Naive thymus-derived CD4-positive, alpha-beta T cell (primary cell): Measurements from ENCODE around the gene WDR7. TPM values are rescaled to one million over a fixed set of nuclear protein-coding genes. Genes with fewer than 3 reads are reported as not detected.

ENCODE experiments used
- ATAC-seq: fragments of 150-1000 bp; cut with Tn5 transposase; 2 replicates; pipeline ENCODE4 v1.10.0; 2021; ENCODE audit warnings: mild to moderate bottlenecking, moderate library complexity
- CTCF ChIA-PET: fragments of 350-600 bp; sonication (Branson Sonifier 250); formaldehyde crosslinking; loops from one replicate; lab custom pipeline; 2021; ENCODE audit warnings: antibody characterized with exemption; lab: Charles Lee
- POLR2A ChIA-PET: fragments of 350-600 bp; sonication (Branson Sonifier 250); formaldehyde crosslinking; loops from one replicate; lab custom pipeline; 2021; ENCODE audit warnings: antibody characterized with exemption, inconsistent platforms; lab: Charles Lee
- DNase-seq, 9 donors: peaks; one replicate each; pipeline versions ENCODE4 v3.0.0 to v3.0.0-alpha.2; 2020 to 2022; ENCODE audit warnings: mixed read lengths in 1 of 9
- H3K27ac ChIP-seq: one replicate; pipeline ENCODE4 v1.7.0; 2013; ENCODE audit warnings: mild to moderate bottlenecking, low read depth, low read length, moderate library complexity
- H3K27me3 ChIP-seq, 2 donors: one replicate each; pipeline ENCODE4 v1.7.0; 2013; ENCODE audit warnings: low read length in 2 of 2, mild to moderate bottlenecking in 2 of 2, moderate library complexity in 2 of 2; ENCODE audit not compliant: control insufficient read depth in 2 of 2, insufficient read depth in 2 of 2
- H3K36me3 ChIP-seq, 3 experiments: 1 replicate in 2 of 3; 2 replicates in 1 of 3; pipeline ENCODE4 v1.7.0; 2013; ENCODE audit warnings: low read length in 3 of 3, mild to moderate bottlenecking in 3 of 3, moderate library complexity in 1 of 3; ENCODE audit not compliant: insufficient read depth in 3 of 3, control insufficient read depth in 2 of 3
- H3K4me1 ChIP-seq, 2 donors: one replicate each; pipeline ENCODE4 v1.7.0; 2013; ENCODE audit warnings: low read length in 2 of 2, mild to moderate bottlenecking in 2 of 2, moderate library complexity in 1 of 2; ENCODE audit not compliant: control insufficient read depth in 2 of 2, insufficient read depth in 2 of 2
- H3K4me3 ChIP-seq: 2 replicates; pipeline ENCODE4 v1.7.0; 2013; ENCODE audit warnings: mild to moderate bottlenecking, low read length
- H3K9me3 ChIP-seq, 3 experiments: 1 replicate in 2 of 3; 2 replicates in 1 of 3; pipeline ENCODE4 v1.7.0; 2013; ENCODE audit warnings: low read length in 3 of 3; ENCODE audit not compliant: control insufficient read depth in 2 of 3
- H3K27ac Mint-ChIP-seq, 9 donors: one replicate each; pipeline ENCODE4 v1.8.0; 2020 to 2022; ENCODE audit warnings: mixed read lengths in 9 of 9, mild to moderate bottlenecking in 8 of 9, moderate library complexity in 5 of 9, inconsistent platforms in 2 of 9
- H3K27me3 Mint-ChIP-seq, 5 donors: one replicate each; pipeline ENCODE4 v1.8.0; 2021 to 2022; ENCODE audit warnings: mixed read lengths in 5 of 5, mild to moderate bottlenecking in 1 of 5
- H3K36me3 Mint-ChIP-seq, 5 donors: one replicate each; pipeline ENCODE4 v1.8.0; 2020 to 2022; ENCODE audit warnings: mixed read lengths in 5 of 5, mild to moderate bottlenecking in 3 of 5, inconsistent platforms in 1 of 5
- H3K4me1 Mint-ChIP-seq, 7 donors: one replicate each; pipeline ENCODE4 v1.8.0; 2020 to 2022; ENCODE audit warnings: mixed read lengths in 7 of 7, mild to moderate bottlenecking in 3 of 7, inconsistent platforms in 1 of 7
- H3K4me3 Mint-ChIP-seq, 10 donors: one replicate each; pipeline ENCODE4 v1.8.0; 2020 to 2022; ENCODE audit warnings: mild to moderate bottlenecking in 10 of 10, mixed read lengths in 10 of 10, moderate library complexity in 6 of 10, inconsistent platforms in 2 of 10
- H3K9me3 Mint-ChIP-seq, 11 donors: one replicate each; pipeline ENCODE4 v1.8.0; 2020 to 2022; ENCODE audit warnings: mixed read lengths in 11 of 11, mild to moderate bottlenecking in 4 of 11, inconsistent platforms in 1 of 11, moderate library complexity in 1 of 11
- intact Hi-C, 2 donors: fragments of 100-400 bp; cut with micrococcal nuclease; formaldehyde crosslinking; loops; one replicate each; pipeline ENCODE4 v1.15.1; 2023
- polyA plus RNA-seq, 2 donors: library from polyadenylated mRNA; unstranded; fragments of 300-500 nt; fragmentation: Illumina TruSeq; gene quantifications; one replicate each; pipeline ENCODE4 v1.2.3, GENCODE V29; 2021
- total RNA-seq, 6 experiments: library from RNA in 5 of 6; stranded (reverse) in 5 of 6; gene quantifications; 1 replicate in 5 of 6; 2 replicates in 1 of 6; pipeline ENCODE4 v1.2.3 and lab custom pipeline; 2021 to 2026

The WDR7 gene
- total and polyA plus RNA-seq, 7 experiments from 2014 or later = 28.3 to 59.8 (median 50.1) TPM

- Histone ChIP-seq H3K4me3 (no peak overlapping the region), H3K36me3 (no peaks in the 10 kb centered on the region), H3K27me3 (no peaks in the 10 kb centered on the region), H3K9me3 (no peaks in the 10 kb centered on the region), H3K4me1 (peaks cover 0 to 9% of the 10 kb centered on the region in 2 donors), H3K27ac (no peak overlapping the region)
- intact Hi-C loops = no loop called here
- ATAC-seq (no peak), DNase-seq (no peak)
- Mint-ChIP-seq H3K27ac (no peak overlapping the region), H3K27me3 (peaks cover 3 to 24% (median 9%) of the 10 kb centered on the region in 5 donors), H3K4me3 (no peak overlapping the region), H3K4me1 (peaks cover 0 to 10% (median 8%) of the 10 kb centered on the region in 7 donors), H3K9me3 (peaks cover 0 to 15% (median 2%) of the 10 kb centered on the region in 11 donors), H3K36me3 (peaks cover 0 to 4% (median 0%) of the 10 kb centered on the region in 5 donors)
- POLR2A ChIA-PET = no interaction called here
- CTCF ChIA-PET = no interaction called here
These were observed 427.5 kb downstream of the WDR7 start for GRCh38 chr18:57078614-57079013.

GRCh38 chr18:57080479-57080878 is 429.3 kb downstream of the WDR7 start:
- intact Hi-C loops = no loop called here
- H3K36me3 ChIP-seq = no peaks in the 10 kb centered on the region
- H3K4me1 ChIP-seq = peaks cover 0 to 16% of the 10 kb centered on the region in 2 donors
- ATAC-seq (no peak), DNase-seq (no peak)
- no peaks in the 10 kb centered on the region for H3K27me3 ChIP-seq
- H3K9me3 ChIP-seq = no peaks in the 10 kb centered on the region
- H3K4me3 ChIP-seq = no peak overlapping the region
- Mint-ChIP-seq H3K27ac (peak overlapping the region in 1 of 9 donors; percentile 8), H3K27me3 (peaks cover 4 to 38% (median 15%) of the 10 kb centered on the region in 5 donors), H3K4me3 (peak overlapping the region in 1 of 10 donors; percentile 1), H3K36me3 (peaks cover 0 to 4% (median 0%) of the 10 kb centered on the region in 5 donors), H3K9me3 (peaks cover 0 to 15% (median 4%) of the 10 kb centered on the region in 11 donors), H3K4me1 (peaks cover 4 to 25% (median 16%) of the 10 kb centered on the region in 7 donors)
- ChIA-PET POLR2A (no interaction called here), CTCF (no interaction called here)
- no peak overlapping the region for H3K27ac ChIP-seq

- H3K27me3 Mint-ChIP-seq = peaks cover 4 to 48% (median 24%) of the 10 kb centered on the region in 5 donors
- CTCF ChIA-PET = interaction anchor here (0.6 kb wide), 1 partner anchor 330 kb away, joined by 4 read pairs; no protein-coding TSS in a partner anchor
- POLR2A ChIA-PET = no interaction called here
- Histone ChIP-seq H3K27me3 (no peaks in the 10 kb centered on the region), H3K27ac (no peak overlapping the region), H3K36me3 (no peaks in the 10 kb centered on the region), H3K4me3 (no peak overlapping the region), H3K4me1 (peaks cover 0 to 16% of the 10 kb centered on the region in 2 donors), H3K9me3 (no peaks in the 10 kb centered on the region)
- H3K27ac Mint-ChIP-seq = no peak overlapping the region
- DNase-seq (no peak), ATAC-seq (no peak)
- peaks cover 0 to 4% (median 0%) of the 10 kb centered on the region in 5 donors for H3K36me3 Mint-ChIP-seq
- peaks cover 0 to 15% (median 4%) of the 10 kb centered on the region in 11 donors for H3K9me3 Mint-ChIP-seq
- no peak overlapping the region for H3K4me3 Mint-ChIP-seq
- intact Hi-C loops = no loop called here
- H3K4me1 Mint-ChIP-seq = peaks cover 4 to 26% (median 17%) of the 10 kb centered on the region in 7 donors
These were observed 430.7 kb downstream of the WDR7 start for GRCh38 chr18:57081899-57082298.

- Mint-ChIP-seq H3K36me3 (peaks cover 0 to 4% (median 0%) of the 10 kb centered on the region in 5 donors), H3K4me1 (peaks cover 4 to 16% (median 11%) of the 10 kb centered on the region in 7 donors), H3K9me3 (peaks cover 0 to 15% (median 4%) of the 10 kb centered on the region in 11 donors), H3K27ac (no peak overlapping the region), H3K4me3 (no peak overlapping the region), H3K27me3 (peaks cover 9 to 52% (median 36%) of the 10 kb centered on the region in 5 donors)
- DNase-seq = no peak
- no peaks in the 10 kb centered on the region for H3K9me3 ChIP-seq
- no peak overlapping the region for H3K27ac ChIP-seq
- POLR2A ChIA-PET = no interaction called here
- no peak overlapping the region for H3K4me3 ChIP-seq
- no peak for ATAC-seq
- intact Hi-C loops = no loop called here
- peaks cover 0 to 9% of the 10 kb centered on the region in 2 donors for H3K4me1 ChIP-seq
- CTCF ChIA-PET = no interaction called here
- no peaks in the 10 kb centered on the region for H3K36me3 ChIP-seq
- H3K27me3 ChIP-seq = no peaks in the 10 kb centered on the region
These were observed 432.3 kb downstream of the WDR7 start for GRCh38 chr18:57083485-57083884.

DNA sequence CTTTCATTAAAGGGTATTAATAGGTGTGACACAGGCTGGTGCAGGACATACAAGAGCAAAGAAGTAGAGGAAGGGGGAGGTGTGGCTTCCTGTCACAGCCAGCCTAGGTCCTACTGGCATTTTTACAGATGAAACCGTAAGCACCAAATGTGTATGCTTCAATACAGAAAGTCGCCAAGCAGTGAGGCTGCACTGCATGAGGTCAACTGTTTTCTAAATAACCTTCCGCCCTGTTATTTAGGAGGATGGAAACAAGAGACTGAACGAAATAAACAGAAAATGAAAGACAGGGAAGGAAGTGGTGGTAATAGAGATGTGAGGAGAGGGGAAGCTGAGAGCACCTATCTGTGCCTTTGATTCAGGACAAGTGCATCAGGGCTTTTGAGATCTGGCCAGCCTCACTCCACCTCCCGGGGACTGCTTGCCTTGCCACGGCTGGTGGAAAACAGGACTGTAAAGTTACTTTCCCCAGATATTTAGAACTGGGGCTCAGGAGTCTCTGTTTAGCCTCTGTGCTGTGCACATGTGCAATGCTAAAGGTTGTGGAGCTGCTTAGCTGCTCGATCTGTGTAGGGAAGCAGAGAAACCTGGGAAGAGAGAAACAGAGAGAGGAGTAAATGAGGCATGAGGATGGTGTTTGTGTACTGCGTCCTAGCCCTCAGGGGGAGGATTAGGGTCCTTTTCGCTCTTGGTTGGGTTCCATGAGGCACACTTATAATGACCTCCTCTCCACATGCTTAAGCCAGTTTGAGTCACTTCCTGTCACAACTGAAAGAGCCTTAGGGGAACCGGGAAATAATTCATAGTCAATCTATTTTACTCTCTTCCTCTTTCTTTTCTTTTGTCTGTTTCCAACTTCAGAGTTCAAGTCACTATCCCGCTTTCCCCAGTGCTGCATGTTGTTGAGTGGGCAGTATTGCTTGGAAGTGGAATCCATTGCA is 433.4 kb downstream of the WDR7 start:
- intact Hi-C loops = loop anchor here in 1 of 2 donors (5.0 kb wide), 1 partner anchor 217 kb away; no protein-coding TSS in a partner anchor
- Mint-ChIP-seq H3K27ac (peak overlapping the region in 3 of 9 donors; percentile 5 to 69 (median 32)), H3K27me3 (peaks cover 9 to 50% (median 34%) of the 10 kb centered on the region in 5 donors), H3K9me3 (peaks cover 0 to 15% (median 3%) of the 10 kb centered on the region in 11 donors), H3K36me3 (peaks cover 0 to 4% (median 0%) of the 10 kb centered on the region in 5 donors), H3K4me3 (peak overlapping the region in 5 of 10 donors; percentile 4 to 65 (median 15)), H3K4me1 (peaks cover 4 to 16% (median 11%) of the 10 kb centered on the region in 7 donors)
- ATAC-seq (peak; percentile 54), DNase-seq (no peak)
- Histone ChIP-seq H3K9me3 (no peaks in the 10 kb centered on the region), H3K36me3 (no peaks in the 10 kb centered on the region), H3K4me1 (peaks cover 0 to 7% of the 10 kb centered on the region in 2 donors), H3K4me3 (peak overlapping the region; percentile 39), H3K27me3 (no peaks in the 10 kb centered on the region), H3K27ac (no peak overlapping the region)
- POLR2A ChIA-PET = no interaction called here
- CTCF ChIA-PET = no interaction called here

DNA sequence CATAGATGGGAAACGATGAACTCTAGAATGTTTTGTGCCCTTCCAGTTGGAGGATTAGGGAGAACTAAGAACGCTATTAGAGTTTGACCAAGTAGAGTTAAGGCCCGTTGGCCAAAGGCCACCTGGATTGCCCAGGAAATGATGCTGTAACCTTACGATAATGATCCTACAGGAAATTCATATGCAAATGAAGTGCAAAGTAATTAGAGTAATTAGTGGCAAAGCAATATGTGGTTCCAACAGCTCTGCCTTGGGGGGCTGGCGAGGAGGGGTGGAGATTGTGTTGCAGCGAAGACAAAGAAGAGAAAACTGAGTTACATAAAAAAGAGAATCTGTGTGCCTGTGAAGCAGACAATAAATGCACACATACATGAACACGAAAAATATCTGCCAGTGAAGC is 434.2 kb downstream of the WDR7 start:
- CTCF ChIA-PET = no interaction called here
- Mint-ChIP-seq H3K4me1 (peaks cover 4 to 16% (median 11%) of the 10 kb centered on the region in 7 donors), H3K4me3 (no peak overlapping the region), H3K27ac (no peak overlapping the region), H3K9me3 (peaks cover 0 to 15% (median 3%) of the 10 kb centered on the region in 11 donors), H3K36me3 (peaks cover 0 to 2% (median 0%) of the 10 kb centered on the region in 5 donors), H3K27me3 (peaks cover 9 to 46% (median 37%) of the 10 kb centered on the region in 5 donors)
- ATAC-seq (no peak), DNase-seq (no peak)
- POLR2A ChIA-PET = no interaction called here
- no peaks in the 10 kb centered on the region for H3K9me3 ChIP-seq
- no peak overlapping the region for H3K27ac ChIP-seq
- intact Hi-C loops = loop anchor here in 1 of 2 donors (5.0 kb wide), 1 partner anchor 218 kb away; no protein-coding TSS in a partner anchor
- H3K4me1 ChIP-seq = peaks cover 0 to 7% of the 10 kb centered on the region in 2 donors
- H3K27me3 ChIP-seq = no peaks in the 10 kb centered on the region
- H3K36me3 ChIP-seq = no peaks in the 10 kb centered on the region
- H3K4me3 ChIP-seq = no peak overlapping the region
